Kidney epithelial cell (primary cell): ENCODE data around the gene AKAP9. TPM values are rescaled to one million over a fixed set of nuclear protein-coding genes. Genes with fewer than 3 reads are reported as not detected.

Experiments
- DNase-seq: peaks from one replicate; pipeline ENCODE4 v3.0.0-alpha.2; 2010; ENCODE audit warnings: low read depth
- H3K27me3 ChIP-seq: 2 replicates; pipeline ENCODE4 v1.6.0; 2011; ENCODE audit warnings: low read length; ENCODE audit not compliant: control insufficient read depth, insufficient read depth
- H3K36me3 ChIP-seq: 2 replicates; pipeline ENCODE4 v1.5.1; 2011; ENCODE audit warnings: low read length; ENCODE audit not compliant: control insufficient read depth, insufficient read depth
- H3K4me3 ChIP-seq: 2 replicates; pipeline ENCODE4 v1.5.1; 2011; ENCODE audit warnings: low read depth, mild to moderate bottlenecking, control low read depth, low read length
- total RNA-seq: library from RNA; depleted of rRNA; stranded (reverse); fragments of >200 nt; gene quantifications from 2 replicates; pipeline ENCODE4 v1.2.3, GENCODE V29; 2015
- TF ChIP-seq, protein P1 (sequence below): IDR thresholded peaks from 2 replicates; pipeline ENCODE4 v1.5.1; 2011; ENCODE audit warnings: mild to moderate bottlenecking, moderate library complexity, low read length, control low read depth, inconsistent platforms; ENCODE audit not compliant: insufficient read depth, poor library complexity, severe bottlenecking

Gene AKAP9
- total RNA-seq, 1 donor from 2014 or later, result 36.2 TPM

DNA sequence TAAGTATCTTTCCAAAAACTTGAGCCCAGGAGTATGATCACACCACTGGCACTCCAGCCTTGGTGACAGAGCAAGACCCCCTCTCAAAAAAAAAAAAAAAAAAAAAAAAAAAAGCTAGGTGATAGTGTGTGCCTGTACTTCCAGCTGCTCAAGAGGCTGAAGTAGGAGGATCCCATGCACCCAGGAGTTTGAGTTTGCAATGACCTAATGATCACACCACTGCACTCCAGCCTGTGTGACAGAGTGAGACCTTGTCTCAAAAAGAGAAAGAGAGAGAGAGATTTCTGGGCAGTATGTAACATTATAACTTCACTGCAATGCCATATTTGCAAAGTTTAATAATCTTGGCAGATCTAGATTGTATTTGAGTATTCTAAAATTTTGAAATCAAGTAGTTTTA is 47.6 kb downstream of the AKAP9 start:
- no peak overlapping the region for H3K4me3 ChIP-seq
- no peaks in the 10 kb centered on the region for H3K27me3 ChIP-seq
- no peak for DNase-seq
- TF ChIP-seq, protein P1, sequence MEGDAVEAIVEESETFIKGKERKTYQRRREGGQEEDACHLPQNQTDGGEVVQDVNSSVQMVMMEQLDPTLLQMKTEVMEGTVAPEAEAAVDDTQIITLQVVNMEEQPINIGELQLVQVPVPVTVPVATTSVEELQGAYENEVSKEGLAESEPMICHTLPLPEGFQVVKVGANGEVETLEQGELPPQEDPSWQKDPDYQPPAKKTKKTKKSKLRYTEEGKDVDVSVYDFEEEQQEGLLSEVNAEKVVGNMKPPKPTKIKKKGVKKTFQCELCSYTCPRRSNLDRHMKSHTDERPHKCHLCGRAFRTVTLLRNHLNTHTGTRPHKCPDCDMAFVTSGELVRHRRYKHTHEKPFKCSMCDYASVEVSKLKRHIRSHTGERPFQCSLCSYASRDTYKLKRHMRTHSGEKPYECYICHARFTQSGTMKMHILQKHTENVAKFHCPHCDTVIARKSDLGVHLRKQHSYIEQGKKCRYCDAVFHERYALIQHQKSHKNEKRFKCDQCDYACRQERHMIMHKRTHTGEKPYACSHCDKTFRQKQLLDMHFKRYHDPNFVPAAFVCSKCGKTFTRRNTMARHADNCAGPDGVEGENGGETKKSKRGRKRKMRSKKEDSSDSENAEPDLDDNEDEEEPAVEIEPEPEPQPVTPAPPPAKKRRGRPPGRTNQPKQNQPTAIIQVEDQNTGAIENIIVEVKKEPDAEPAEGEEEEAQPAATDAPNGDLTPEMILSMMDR, result no peak
- no peaks in the 10 kb centered on the region for H3K36me3 ChIP-seq

DNA sequence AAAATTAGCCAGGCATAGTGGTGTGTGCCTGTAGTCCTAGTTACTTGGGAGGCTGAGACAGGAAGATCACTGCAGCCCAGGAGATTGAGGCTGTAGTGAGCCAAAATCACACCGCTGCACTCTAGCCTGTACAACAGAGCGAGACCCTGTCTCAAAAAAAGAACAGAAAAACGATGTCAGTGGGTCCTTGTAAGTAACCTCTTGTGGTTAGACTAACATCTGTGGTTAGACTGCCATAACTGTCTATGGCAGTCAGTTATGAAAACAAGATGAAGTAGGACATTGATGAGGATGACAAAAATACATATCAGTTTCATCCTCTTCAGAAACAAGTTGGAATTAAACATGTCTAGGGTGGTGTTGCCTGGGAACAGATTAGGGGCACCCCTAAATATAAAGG is 53.3 kb downstream of the AKAP9 start:
- H3K4me3 ChIP-seq, result no peak overlapping the region
- DNase-seq, result no peak
- no peaks in the 10 kb centered on the region for H3K27me3 ChIP-seq
- peaks cover 1% of the 10 kb centered on the region for H3K36me3 ChIP-seq
- TF ChIP-seq, protein P1, result no peak

DNA sequence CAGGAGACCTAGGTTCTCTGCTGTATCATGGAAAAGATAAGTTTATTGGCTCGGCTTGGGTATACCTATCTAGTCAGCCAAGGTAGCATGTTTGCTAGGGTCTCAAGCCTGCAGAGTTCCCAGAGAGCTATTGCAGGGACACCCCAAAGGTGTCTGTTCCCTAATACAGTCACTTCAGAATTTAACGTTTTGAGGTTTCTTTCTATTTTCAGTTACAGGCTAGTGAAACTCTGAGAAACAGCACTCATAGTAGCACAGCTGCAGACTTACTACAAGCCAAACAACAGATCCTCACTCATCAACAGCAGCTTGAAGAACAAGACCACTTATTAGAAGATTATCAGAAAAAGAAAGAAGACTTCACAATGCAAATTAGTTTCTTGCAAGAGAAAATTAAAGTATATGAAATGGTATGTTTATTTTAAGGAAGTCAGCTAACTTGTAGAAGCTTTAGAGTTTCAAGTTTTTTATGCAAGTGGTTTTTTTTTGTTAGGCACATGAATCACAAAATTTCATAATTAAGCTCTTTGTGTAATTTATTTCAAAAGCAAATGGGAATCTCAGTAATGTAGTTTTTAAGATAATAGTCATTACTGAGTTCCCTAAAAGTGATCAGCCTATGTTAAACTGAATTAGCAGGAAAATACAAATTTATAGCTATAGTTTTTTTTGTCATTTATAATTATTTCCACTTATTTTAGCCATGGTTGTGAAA is 54.9 kb downstream of the AKAP9 start:
- no peak overlapping the region for H3K4me3 ChIP-seq
- TF ChIP-seq, protein P1, result no peak
- peaks cover 1% of the 10 kb centered on the region for H3K36me3 ChIP-seq
- DNase-seq, result no peak
- H3K27me3 ChIP-seq, result no peaks in the 10 kb centered on the region

DNA sequence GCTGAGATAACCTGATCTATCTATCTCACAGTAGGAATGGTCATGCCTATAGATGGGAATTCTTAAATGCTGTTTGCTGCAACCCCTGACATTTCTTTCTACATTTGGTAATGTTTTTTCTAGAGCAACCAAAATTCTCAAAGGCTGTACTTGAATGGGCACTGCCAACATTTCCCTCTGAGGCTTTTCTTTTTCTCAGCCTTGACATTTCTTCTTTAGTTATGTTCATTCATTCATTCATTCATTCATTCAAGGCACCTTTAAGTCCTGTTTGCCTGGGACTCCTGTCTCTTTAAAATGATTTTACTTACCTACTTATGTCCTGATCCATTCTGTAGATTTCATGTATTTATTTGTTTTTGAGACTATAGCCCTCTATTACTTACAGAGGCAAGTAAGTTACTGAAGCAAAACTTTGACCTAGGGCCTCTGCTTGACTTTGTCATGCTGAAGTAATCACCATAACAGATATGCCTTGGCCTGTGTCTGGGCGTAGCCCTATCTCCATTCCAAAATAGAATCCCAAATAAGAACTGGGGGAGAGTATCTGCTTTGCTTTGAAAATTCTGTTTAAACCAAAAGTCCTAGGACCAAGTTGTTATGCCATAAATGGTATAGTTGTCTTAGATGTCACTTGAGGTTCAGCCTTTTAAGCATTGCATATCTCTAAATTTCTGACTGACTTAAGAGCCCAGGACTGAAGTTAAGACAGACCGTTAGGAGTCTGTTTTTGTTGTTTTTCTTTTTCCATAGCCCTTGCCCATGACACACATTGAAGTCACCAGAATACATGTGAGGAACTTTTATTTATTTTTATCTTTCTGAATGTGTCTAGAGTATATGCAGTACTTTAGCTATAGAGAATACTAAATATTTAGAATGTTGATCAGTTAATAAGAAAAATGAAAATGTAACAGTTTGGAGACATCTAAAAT is 59.2 kb downstream of the AKAP9 start:
- Histone ChIP-seq H3K36me3 (no peaks in the 10 kb centered on the region), H3K27me3 (no peaks in the 10 kb centered on the region), H3K4me3 (no peak overlapping the region)
- TF ChIP-seq, protein P1, result no peak
- DNase-seq, result no peak

DNA sequence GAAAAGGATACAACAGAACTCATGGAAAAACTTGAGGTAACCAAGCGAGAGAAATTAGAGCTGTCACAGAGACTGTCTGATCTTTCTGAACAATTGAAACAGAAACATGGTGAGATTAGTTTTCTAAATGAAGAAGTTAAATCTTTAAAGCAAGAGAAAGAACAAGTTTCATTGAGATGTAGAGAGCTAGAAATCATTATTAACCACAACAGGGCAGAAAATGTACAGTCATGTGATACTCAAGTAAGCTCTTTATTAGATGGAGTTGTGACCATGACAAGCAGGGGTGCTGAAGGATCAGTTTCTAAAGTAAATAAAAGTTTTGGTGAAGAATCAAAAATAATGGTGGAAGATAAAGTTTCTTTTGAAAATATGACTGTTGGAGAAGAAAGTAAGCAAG is 62.1 kb downstream of the AKAP9 start:
- DNase-seq, result no peak

More for the DNA sequence above, 62.1 kb downstream of the AKAP9 start:
- Histone ChIP-seq H3K27me3 (no peaks in the 10 kb centered on the region), H3K36me3 (no peaks in the 10 kb centered on the region), H3K4me3 (no peak overlapping the region)
- TF ChIP-seq, protein P1, result no peak
